HCT116 (cell line): ENCODE results near the gene MYOM1. TPM values are rescaled to one million over a fixed set of nuclear protein-coding genes. Genes with fewer than 3 reads are reported as not detected.

Experiments used
- ATAC-seq: fragments of 200-7000 bp; cut with Tn5 transposase; 2 replicates; pipeline ENCODE4 v1.9.1; 2020; ENCODE audit warnings: mild to moderate bottlenecking, moderate library complexity
- BruUV-seq: library from RNA; stranded (reverse); fragments of 400-500 nt; replicated peaks from 2 replicates; lab custom pipeline; 2021; lab: Mats Ljungman, UMichigan
- CTCF ChIA-PET: fragments of 300-600 bp; sonication (Branson Sonifier 250); formaldehyde crosslinking; loops from one replicate; lab custom pipeline; 2021; ENCODE audit warnings: antibody characterized with exemption; lab: Charles Lee
- POLR2A ChIA-PET: fragments of 300-600, 350-600 bp; sonication (Branson Sonifier 250); formaldehyde crosslinking; loops from one replicate; lab custom pipeline; 2021; ENCODE audit warnings: antibody characterized with exemption; lab: Charles Lee
- RAD21 ChIA-PET, 2 experiments: fragments of 300-600 bp; sonication (Branson Sonifier 250); formaldehyde crosslinking; loops; one replicate each; lab custom pipeline; 2023; ENCODE audit warnings: low total read pairs in 2 of 2; ENCODE audit not compliant: uncharacterized antibody in 2 of 2, unreplicated experiment in 2 of 2, low non-redundant PET in 1 of 2; lab: Charles Lee
- DNase-seq: peaks from one replicate; pipeline ENCODE4 v3.0.0-alpha.2; 2010; ENCODE audit warnings: low read depth, low spot score
- H2AFZ ChIP-seq: fragments of 200-600 bp; shearing (Covaris generic), sonication (generic); 2 replicates; pipeline ENCODE4 v1.6.1; 2017; ENCODE audit warnings: low read depth, mixed run types, mixed read lengths, antibody characterized with exemption, low read length; ENCODE audit not compliant: poor library complexity, severe bottlenecking
- H3K27ac ChIP-seq: 2 replicates; pipeline ENCODE4 v1.5.1; 2012; ENCODE audit warnings: low read depth, low read length
- H3K27me3 ChIP-seq: fragments of 200-600 bp; sonication (generic); 2 replicates; pipeline ENCODE4 v1.6.1; 2016; ENCODE audit warnings: mixed run types, low read length, mixed read lengths; ENCODE audit not compliant: insufficient read depth
- H3K36me3 ChIP-seq, 2 experiments: fragments of 200-500 bp in 1 of 2; fragments of 200-600 bp in 1 of 2; sonication (Bioruptor generic) in 1 of 2; sonication (generic) in 1 of 2; 2 replicates each; pipeline versions ENCODE4 v1.5.1 to v1.6.1; 2014 to 2016; ENCODE audit warnings: low read length in 2 of 2, inconsistent platforms in 1 of 2, mixed read lengths in 1 of 2, mixed run types in 1 of 2; ENCODE audit not compliant: insufficient read depth in 2 of 2, control insufficient read depth in 1 of 2
- H3K4me1 ChIP-seq, 2 experiments: fragments of 200-600 bp in 1 of 2; sonication (generic) in 1 of 2; 2 replicates each; pipeline versions ENCODE4 v1.5.1 to v1.6.1; 2012 to 2017; ENCODE audit warnings: low read length in 2 of 2, inconsistent platforms in 1 of 2, mild to moderate bottlenecking in 1 of 2, mixed read lengths in 1 of 2, mixed run types in 1 of 2, moderate library complexity in 1 of 2; ENCODE audit not compliant: insufficient read depth in 2 of 2, control insufficient read depth in 1 of 2
- H3K4me2 ChIP-seq: fragments of 200-600 bp; sonication (generic); 2 replicates; pipeline ENCODE4 v1.6.1; 2017; ENCODE audit warnings: mixed run types, low read length, mixed read lengths
- H3K4me3 ChIP-seq, 2 experiments: fragments of 200-600 bp in 1 of 2; sonication (generic) in 1 of 2; replicated peaks in 1 of 2; 2 replicates each; pipeline ENCODE4 v1.5.1; 2011 to 2016; ENCODE audit warnings: low read length in 2 of 2, control low read depth in 1 of 2, low read depth in 1 of 2, mild to moderate bottlenecking in 1 of 2, mixed read lengths in 1 of 2, mixed run types in 1 of 2
- H3K79me2 ChIP-seq: fragments of 200-600 bp; sonication (generic); 2 replicates; pipeline ENCODE4 v1.6.1; 2017; ENCODE audit warnings: mild to moderate bottlenecking, mixed run types, low read length, moderate library complexity, mixed read lengths; ENCODE audit not compliant: insufficient read depth
- H3K9ac ChIP-seq: fragments of 200-600 bp; sonication (generic); 2 replicates; pipeline ENCODE4 v1.6.1; 2016; ENCODE audit warnings: low read length, mixed read lengths
- H3K9me2 ChIP-seq: fragments of 200-600 bp; sonication (generic), shearing (Covaris generic); 2 replicates; pipeline ENCODE4 v1.6.1; 2017; ENCODE audit warnings: mixed run types, mild to moderate bottlenecking, moderate library complexity; ENCODE audit not compliant: insufficient read depth
- H3K9me3 ChIP-seq, 2 experiments: fragments of 200-500 bp in 1 of 2; fragments of 200-600 bp in 1 of 2; sonication (Bioruptor generic) in 1 of 2; sonication (generic) in 1 of 2; 2 replicates each; pipeline ENCODE4 v1.6.1; 2014 to 2017; ENCODE audit warnings: low read length in 2 of 2, mixed read lengths in 2 of 2, inconsistent platforms in 1 of 2, low read depth in 1 of 2, mild to moderate bottlenecking in 1 of 2, mixed run types in 1 of 2, moderate library complexity in 1 of 2; ENCODE audit not compliant: control insufficient read depth in 1 of 2, insufficient read depth in 1 of 2
- H4K20me1 ChIP-seq: fragments of 200-600 bp; sonication (generic), shearing (Covaris generic); 2 replicates; pipeline ENCODE4 v1.6.1; 2017; ENCODE audit warnings: mixed run types, mild to moderate bottlenecking, moderate library complexity; ENCODE audit not compliant: insufficient read depth
- CBX3 ChIP-seq: IDR thresholded peaks from 2 replicates; pipeline ENCODE4 v1.6.1; 2012; ENCODE audit warnings: low read depth
- CEBPB ChIP-seq: IDR thresholded peaks from 2 replicates; pipeline ENCODE4 v1.6.1; 2012; ENCODE audit warnings: low read depth
- EGR1 ChIP-seq: IDR thresholded peaks from 2 replicates; pipeline ENCODE4 v1.6.1; 2012; ENCODE audit warnings: low read depth
- ELF1 ChIP-seq: IDR thresholded peaks from 2 replicates; pipeline ENCODE4 v1.6.1; 2012; ENCODE audit warnings: low read depth, borderline replicate concordance
- EZH2phosphoT487 ChIP-seq: fragments of 200-600 bp; IDR thresholded peaks from 2 replicates; pipeline ENCODE4 v1.6.1; 2018; ENCODE audit warnings: antibody characterized with exemption, borderline replicate concordance
- FOSL1 ChIP-seq: IDR thresholded peaks from 2 replicates; pipeline ENCODE4 v1.6.1; 2012; ENCODE audit warnings: low read depth
- POLR2A ChIP-seq: IDR thresholded peaks from 2 replicates; pipeline ENCODE4 v1.7.0; 2011; ENCODE audit warnings: borderline replicate concordance; ENCODE audit not compliant: insufficient read depth, insufficient read length; ENCODE audit errors: extremely low read depth
- RAD21 ChIP-seq: IDR thresholded peaks from 2 replicates; pipeline ENCODE4 v1.6.1; 2012; ENCODE audit warnings: low read depth, mild to moderate bottlenecking
- SIN3A ChIP-seq: IDR thresholded peaks from 2 replicates; pipeline ENCODE4 v1.6.1; 2012; ENCODE audit warnings: low read depth
- SP1 ChIP-seq: IDR thresholded peaks from 2 replicates; pipeline ENCODE4 v1.6.1; 2012; ENCODE audit warnings: low read depth
- SRF ChIP-seq: IDR thresholded peaks from 2 replicates; pipeline ENCODE4 v1.6.1; 2012; ENCODE audit warnings: low read depth
- YY1 ChIP-seq: IDR thresholded peaks from 2 replicates; pipeline ENCODE4 v1.6.1; 2011; ENCODE audit warnings: low read length, low read depth, moderate library complexity, mild to moderate bottlenecking; ENCODE audit not compliant: insufficient replicate concordance; ENCODE audit errors: extremely low read depth
- intact Hi-C: fragments of 100-400 bp; cut with micrococcal nuclease; formaldehyde crosslinking; loops from 2 replicates; pipeline ENCODE4 v1.10.0; 2022
- total RNA-seq: library from RNA; stranded (reverse); gene quantifications from one replicate; pipeline ENCODE4 v1.2.1, GENCODE V29; 2021; ENCODE audit not compliant: unreplicated experiment
- TF ChIP-seq, protein P1 (sequence below): IDR thresholded peaks from 2 replicates; pipeline ENCODE4 v1.6.1; 2012
- TF ChIP-seq, protein P2 (sequence below): IDR thresholded peaks from 2 replicates; pipeline ENCODE4 v1.6.1; 2012
- TF ChIP-seq, protein P3 (sequence below): IDR thresholded peaks from 2 replicates; pipeline ENCODE4 v1.6.1; 2012; ENCODE audit warnings: low read depth

MYOM1 gene
- total RNA-seq, 1 experiment from 2014 or later = 0.52 TPM

DNA sequence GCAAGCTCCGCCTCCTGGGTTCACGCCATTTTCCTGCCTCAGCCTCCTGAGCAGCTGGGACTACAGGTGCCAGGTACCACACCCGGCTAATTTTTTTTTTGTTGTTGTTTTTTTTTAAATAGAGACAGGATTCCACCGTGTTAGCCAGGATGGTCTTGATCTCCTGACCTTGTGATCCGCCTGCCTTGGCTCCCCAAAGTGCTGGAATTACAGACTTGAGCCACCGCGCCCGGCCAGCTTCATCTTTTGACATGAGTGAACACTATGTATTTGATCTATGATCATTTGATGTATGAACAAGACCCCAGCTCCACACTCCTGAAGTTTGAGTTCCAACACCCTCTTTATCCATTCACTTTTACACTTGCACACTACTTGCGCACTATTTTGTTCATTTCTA lies 163.5 kb downstream of the MYOM1 start (continued):
- TF ChIP-seq SP1 = no peak
- no peak for TF ChIP-seq POLR2A
- TF ChIP-seq FOSL1 = no peak
- no peak for TF ChIP-seq SRF
- TF ChIP-seq EZH2phosphoT487 = no peak

DNA sequence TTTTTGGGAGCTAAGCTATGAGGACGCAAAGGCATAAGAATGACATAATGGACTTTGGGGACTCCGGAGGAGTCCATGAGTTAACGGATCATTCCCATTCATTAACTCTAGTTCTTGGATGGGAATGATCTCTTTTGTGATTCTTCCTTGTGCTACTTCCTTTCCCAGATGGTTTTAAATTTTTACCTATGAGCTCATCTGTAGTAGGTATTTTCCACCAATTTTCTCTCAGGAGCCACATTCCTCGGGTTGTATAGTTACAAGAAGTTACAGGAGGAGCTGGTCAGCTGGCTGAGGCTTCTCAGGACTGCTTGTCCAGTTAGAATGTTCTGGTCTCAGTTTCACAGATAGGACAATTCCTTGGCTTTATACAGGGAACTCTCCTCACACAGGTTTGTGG lies 164.0 kb downstream of the MYOM1 start:
- POLR2A ChIA-PET = no interaction called here
- H3K4me3 ChIP-seq = no peak overlapping the region
- ATAC-seq (no peak), DNase-seq (no peak)
- H3K9ac ChIP-seq = no peak overlapping the region
- peaks cover 0 to 13% of the 10 kb centered on the region in 2 experiments; a peak in 3 of 4 replicates for H3K4me1 ChIP-seq
- H3K9me2 ChIP-seq = no peaks in the 10 kb centered on the region
- no peak overlapping the region for H3K4me2 ChIP-seq
- no peaks in the 10 kb centered on the region for H3K36me3 ChIP-seq
- RAD21 ChIA-PET = no interaction called here
- no peak overlapping the region for H3K27ac ChIP-seq
- intact Hi-C loops = no loop called here
- no peaks in the 10 kb centered on the region for H4K20me1 ChIP-seq
- no peaks in the 10 kb centered on the region for H3K27me3 ChIP-seq
- TF ChIP-seq RAD21 = no peak
- TF ChIP-seq CBX3 = no peak
- TF ChIP-seq CEBPB = no peak
- TF ChIP-seq, protein P1, sequence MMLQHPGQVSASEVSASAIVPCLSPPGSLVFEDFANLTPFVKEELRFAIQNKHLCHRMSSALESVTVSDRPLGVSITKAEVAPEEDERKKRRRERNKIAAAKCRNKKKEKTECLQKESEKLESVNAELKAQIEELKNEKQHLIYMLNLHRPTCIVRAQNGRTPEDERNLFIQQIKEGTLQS = no peak
- TF ChIP-seq, protein P2, sequence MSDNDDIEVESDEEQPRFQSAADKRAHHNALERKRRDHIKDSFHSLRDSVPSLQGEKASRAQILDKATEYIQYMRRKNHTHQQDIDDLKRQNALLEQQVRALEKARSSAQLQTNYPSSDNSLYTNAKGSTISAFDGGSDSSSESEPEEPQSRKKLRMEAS = no peak
- no peak for TF ChIP-seq ELF1
- no peak for TF ChIP-seq SIN3A
- no peak for TF ChIP-seq SP1
- no peak for TF ChIP-seq EGR1
- no peak for TF ChIP-seq SRF
- TF ChIP-seq YY1 = no peak
- TF ChIP-seq, protein P3, sequence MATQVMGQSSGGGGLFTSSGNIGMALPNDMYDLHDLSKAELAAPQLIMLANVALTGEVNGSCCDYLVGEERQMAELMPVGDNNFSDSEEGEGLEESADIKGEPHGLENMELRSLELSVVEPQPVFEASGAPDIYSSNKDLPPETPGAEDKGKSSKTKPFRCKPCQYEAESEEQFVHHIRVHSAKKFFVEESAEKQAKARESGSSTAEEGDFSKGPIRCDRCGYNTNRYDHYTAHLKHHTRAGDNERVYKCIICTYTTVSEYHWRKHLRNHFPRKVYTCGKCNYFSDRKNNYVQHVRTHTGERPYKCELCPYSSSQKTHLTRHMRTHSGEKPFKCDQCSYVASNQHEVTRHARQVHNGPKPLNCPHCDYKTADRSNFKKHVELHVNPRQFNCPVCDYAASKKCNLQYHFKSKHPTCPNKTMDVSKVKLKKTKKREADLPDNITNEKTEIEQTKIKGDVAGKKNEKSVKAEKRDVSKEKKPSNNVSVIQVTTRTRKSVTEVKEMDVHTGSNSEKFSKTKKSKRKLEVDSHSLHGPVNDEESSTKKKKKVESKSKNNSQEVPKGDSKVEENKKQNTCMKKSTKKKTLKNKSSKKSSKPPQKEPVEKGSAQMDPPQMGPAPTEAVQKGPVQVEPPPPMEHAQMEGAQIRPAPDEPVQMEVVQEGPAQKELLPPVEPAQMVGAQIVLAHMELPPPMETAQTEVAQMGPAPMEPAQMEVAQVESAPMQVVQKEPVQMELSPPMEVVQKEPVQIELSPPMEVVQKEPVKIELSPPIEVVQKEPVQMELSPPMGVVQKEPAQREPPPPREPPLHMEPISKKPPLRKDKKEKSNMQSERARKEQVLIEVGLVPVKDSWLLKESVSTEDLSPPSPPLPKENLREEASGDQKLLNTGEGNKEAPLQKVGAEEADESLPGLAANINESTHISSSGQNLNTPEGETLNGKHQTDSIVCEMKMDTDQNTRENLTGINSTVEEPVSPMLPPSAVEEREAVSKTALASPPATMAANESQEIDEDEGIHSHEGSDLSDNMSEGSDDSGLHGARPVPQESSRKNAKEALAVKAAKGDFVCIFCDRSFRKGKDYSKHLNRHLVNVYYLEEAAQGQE = no peak
- H3K79me2 ChIP-seq = no peaks in the 10 kb centered on the region
- BruUV-seq = no TSS peak
- H3K9me3 ChIP-seq = 0 out of 4 replicates have a peak, but pooled peaks cover 0 to 4% of the 10 kb centered on the region in 2 experiments
- CTCF ChIA-PET = no interaction called here
- H2AFZ ChIP-seq = no peak overlapping the region
